Measurements from ENCODE around the gene C16orf90.
"Not testable (repeated sequence)": the region's sequence is repeated elsewhere in the genome, so short reads cannot be mapped to it uniquely, and the experiment has no call there.

The C16orf90 gene

DNA sequence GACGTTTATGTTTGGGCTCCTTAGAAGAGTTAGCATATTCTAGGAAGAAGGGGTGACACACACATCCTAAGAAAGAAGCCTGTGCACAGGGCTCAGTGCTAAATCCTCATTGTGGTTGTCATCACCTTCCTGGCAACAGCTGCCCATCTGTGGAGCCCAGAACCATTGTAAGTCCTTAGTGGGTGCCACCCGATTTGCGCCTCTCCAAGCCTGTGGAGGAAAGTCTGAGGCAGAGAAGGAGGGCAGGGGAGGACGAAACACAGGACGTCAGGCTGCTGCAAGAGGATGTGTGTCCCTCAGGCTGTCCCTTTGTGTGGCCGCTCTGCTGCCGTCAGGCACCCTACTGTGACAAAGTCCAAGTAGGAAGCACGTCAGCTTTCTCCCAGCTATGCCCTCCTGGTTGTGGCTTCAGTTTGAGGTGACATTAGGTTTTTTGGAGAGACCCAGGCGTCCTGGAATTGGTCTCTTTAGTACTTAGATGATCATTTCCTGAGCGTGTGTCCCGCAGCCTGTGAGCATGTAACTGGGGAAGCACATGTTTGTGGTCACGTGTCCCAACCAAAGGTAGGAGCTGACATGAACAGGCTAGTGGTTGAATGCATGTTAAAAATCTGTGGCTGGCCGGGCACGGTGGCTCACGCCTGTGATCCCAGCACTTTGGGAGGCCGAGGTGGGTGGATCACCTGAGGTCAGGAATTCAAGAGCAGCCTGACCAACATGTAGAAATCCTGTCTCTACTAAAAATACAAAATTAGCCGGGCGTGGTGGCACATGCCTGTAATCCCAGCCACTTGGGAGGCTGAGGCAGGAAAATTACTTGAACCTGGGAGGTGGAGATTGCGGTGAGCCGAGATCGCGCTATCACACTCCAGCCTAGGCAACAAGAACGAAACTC is 16.2 kb upstream of the C16orf90 start:
- no peak for DNase-seq (ENCODE audit: low read depth)

DNA sequence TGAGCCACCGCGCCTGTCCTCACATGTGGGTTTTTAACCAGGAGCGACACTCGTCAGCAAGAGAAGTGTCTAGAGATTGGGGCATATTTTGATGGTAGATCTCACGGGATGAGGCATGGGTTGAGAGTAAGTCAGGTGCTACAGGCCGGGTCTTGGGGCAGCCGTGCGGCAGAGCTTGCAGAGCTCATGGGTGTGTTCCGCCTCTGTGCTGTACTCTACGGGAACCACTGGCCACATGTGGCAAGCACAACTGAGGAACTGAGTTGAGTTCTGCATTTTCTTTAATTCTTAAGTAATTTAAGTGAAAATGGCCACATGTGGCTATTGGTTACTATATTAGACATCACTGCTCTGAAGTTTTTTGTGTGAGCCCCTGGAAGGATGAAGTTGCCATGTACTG is 15.1 kb upstream of the C16orf90 start:
- DNase-seq (ENCODE audit: low read depth), result no peak

DNA sequence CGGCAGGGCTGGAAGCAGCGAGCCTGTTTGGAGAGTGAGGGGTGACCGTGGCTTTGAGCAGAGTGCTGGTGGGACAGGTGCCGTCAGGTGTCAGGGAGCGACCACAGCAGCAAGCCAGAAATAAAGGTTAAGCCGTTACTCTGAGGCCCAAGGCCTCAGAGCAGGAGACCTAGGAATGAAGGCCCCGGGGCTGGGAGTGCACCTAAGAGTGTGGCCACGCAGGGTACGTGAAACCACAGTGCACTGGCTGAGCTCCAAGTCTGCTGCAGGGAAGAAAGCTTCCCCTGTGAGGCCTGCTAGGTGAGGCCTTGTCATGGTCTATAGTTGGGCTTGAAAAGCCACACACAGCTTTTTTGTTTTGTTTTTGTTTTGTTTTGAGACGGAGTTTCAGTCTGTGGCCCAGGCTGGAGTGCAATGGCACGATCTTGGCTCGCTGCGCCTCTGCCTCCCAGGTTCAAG is 14.2 kb upstream of the C16orf90 start:
- DNase-seq (ENCODE audit: low read depth), result no peak

DNA sequence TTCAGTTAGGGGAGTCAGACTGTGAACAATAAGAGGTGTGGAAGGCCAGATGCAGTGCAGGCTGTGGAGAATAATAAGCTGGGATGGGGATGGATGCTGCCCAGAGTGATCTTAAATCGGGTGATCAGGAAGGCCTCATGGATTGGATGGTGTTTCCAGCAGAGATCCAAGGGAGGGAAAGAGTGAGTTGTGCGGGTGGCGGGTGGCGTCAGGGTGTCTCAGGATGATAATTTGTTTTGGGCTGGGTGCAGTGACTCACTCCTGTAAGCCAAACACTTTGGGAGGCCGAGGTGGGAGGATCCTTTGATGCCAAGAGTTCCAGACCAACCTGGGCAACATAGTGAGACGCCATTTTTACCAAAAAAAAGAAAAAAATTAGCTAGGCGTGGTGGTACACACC is 13.4 kb upstream of the C16orf90 start:
- DNase-seq (ENCODE audit: low read depth), result no peak

DNA sequence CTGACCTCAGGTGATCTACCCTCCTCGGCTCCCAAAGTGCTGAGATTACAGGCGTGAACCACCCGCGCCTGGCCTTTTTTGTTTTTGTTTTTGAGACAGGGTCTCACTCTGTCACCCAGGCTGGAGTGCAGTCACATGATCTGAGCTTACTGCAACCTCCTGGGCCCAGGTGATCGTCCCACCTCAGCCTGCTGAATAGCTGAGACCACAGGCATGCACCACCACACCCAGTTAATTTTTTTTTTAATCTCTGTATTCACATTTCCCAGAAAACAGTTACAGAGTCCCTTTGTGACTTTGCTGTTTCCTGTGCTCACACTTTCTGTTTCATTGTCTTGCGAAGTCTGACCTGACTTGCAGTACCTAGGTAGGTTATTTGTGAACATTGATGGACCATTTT is 8.2 kb upstream of the C16orf90 start:
- DNase-seq (ENCODE audit: low read depth), result no peak

DNA sequence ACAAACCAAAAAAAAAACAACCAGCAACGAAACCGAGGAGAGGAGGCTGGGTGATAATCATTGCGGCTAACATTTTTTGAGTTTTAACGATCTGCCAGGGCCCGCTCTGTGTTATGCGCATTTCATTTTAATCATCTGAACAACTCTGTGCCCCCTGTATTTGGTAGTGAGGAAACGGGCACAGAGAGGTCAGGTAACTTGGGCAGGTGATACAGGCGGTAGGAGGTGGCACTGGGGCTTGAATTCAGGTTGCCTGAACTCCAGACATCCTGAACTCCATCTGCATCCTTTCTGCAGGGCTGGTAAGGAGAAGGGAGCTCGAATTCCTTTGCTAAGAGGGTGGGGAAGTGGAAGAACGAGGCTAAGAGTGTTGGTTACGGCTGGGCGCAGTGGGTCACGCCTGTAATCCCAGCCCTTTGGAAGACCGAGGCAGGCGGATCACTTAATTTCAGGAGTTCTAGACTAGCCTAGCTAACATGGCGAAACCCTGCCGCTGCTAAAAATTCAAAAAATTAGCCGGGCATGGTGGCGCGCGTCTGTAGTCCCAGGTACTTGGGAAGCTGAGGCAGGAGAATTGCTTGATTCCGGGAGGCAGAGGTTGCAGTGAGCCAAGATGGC is 6.6 kb upstream of the C16orf90 start:
- DNase-seq (ENCODE audit: low read depth), result no peak

DNA sequence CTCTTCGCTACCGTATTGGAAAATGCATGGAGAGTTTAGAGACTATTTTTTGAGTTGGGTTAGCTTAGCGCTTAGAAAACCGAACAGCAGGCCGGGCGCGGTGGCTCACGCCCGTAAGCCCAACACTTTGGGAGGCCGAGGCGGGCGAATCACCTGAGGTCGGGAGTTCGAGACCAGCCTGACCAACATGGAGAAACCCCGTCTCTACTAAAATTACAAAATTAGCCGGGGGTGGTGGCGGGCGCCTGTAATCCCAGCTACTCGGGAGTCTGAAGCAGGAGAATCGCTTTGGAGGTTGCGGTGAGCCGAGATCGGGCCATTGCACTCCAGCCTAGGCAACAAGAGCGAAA is 6.1 kb upstream of the C16orf90 start:
- DNase-seq (ENCODE audit: low read depth), result not testable (repeated sequence)

DNA sequence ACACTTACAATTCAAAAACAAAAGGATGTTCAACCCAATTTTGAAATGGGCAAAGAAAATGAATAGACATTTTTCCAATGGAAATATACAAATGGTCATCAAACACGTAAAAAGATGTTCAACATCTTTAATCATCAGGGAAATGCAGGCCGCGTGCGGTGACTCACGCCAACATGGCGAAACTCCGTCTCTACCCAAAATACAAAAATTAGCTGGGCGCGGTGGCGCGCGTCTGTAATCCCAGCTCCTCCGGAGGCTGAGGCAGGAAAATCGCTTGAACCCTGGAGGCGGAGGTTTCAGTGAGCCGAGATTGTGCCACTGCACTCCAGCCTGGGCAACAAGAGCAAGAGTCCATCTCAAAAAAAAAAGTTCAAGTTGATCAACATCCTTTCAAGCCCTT is 3.7 kb upstream of the C16orf90 start:
- no peak for DNase-seq (ENCODE audit: low read depth)

DNA sequence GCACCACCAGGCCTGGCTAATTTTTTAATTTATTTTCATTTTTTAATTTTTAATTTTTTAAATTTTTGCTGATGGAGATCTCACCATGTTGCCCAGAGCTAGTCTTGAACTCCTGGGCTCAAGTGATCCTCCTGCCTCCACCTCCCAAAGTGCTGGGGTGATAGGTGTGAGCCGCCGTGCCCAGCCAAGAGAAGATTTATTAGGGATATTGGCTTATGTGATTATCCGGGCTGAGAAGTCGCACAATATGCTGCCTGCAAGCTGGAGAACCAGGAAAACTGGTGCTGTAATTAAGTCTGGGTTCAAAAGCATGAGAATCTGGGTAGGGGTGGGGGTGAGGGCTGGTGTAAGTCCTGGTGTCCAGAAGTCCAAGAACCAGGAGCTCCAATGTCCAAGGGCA is 2.5 kb upstream of the C16orf90 start:
- DNase-seq (ENCODE audit: low read depth), result no peak

DNA sequence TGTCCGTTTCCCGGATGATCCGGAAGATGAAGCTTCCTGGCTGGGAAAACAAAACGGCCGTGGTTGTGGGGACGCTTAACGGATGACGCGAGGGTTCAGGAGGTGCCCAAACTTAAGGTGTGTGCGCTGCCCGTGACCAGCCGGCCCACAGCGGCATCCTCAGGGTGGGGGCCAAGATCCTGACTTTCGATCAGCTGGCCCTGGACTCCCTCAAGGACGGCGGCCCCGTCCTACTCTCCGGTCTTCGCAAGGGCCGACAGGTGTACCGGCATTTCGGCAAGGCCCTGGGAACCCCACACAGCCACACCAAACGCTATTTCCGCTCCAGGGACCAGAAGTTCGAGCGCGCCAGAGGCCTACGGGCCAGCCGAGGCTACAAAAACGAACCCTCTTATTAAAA is 1.1 kb upstream of the C16orf90 start:
- no peak for DNase-seq (ENCODE audit: low read depth)

DNA sequence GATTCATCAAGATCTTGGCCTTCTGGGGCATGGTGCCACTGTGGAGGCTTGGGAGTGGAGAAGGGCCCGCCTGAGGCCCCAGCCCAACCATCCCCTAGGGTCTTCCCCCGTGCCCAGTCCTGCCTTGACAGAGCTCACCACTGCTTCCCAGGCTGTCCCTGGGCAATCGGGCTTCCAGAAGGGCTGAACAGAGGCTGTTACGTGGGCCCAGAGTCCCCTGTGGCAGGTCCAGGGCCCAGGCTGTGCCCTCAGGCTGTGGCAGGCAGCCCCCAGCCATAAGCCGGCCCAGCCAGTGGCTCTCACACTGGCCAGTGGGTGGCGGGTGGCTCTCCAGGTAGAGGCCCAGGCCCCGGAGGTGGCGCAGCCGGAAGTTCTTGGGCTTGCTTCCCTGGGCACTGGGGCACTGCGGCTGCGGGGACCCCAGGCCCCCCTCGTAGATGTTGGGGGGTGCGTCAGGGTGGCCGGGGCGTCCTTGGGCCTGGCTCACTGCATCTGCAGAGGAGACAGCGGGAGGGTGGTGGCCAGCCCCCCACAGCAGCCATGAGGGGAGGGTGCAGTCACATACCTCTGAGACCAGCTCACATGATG is 809 bp downstream of the C16orf90 start:
- DNase-seq (ENCODE audit: low read depth), result no peak

DNA sequence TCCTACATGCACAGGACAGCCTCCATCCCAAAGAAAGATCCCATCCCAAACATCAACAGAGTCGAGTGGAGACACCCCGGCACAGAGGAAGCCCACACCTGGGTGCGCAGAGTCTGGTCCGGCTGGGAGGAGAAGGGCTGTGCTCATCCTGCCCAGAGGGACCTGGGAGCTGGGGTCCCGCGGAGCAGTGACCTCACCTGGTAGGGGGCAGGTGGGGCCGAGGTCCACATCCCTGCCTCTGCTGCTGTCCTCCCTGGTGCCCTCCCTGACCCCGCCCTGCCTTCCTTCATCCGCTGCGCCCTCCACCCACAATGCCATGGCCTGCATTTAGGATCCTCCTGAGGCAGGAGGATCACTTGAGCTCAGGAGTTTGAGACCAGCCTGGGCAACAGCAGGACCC is 2.9 kb downstream of the C16orf90 start:
- no peak for DNase-seq (ENCODE audit: low read depth)

DNA sequence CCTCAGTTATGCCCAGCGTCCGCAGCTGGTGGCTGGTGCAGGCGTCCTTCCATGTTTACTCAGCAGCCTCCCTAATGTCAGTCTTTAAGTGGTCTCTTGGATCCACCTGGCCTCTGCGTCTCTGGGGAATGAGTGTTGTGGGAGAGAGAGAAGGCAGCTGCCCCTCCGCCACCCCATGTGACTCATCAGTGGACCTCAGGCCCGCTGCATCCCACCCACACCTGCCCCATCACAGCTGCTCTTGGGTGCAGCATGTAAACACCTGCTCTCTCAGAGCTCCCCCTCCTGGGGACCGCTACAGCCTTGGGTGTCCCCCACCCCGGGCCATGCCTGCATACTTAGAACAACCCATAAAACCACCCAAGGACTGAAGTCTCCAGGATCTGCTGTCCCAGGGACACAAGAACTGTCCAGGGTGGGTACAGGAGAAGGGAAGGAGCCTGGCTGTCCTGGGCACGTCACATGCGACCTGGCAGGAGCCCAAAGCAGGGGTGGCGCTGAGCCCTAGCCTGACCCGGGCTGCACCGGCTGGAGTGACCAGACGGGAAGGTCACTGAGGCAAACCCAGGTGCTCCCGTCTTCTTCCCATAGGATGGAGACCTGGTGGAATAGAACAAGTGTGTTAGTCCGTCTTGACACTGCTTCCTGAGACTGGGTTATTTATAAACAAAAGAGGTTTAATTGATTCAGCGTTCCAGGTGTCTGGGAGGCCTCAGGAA is 4.2 kb downstream of the C16orf90 start:
- DNase-seq (ENCODE audit: low read depth), result no peak

DNA sequence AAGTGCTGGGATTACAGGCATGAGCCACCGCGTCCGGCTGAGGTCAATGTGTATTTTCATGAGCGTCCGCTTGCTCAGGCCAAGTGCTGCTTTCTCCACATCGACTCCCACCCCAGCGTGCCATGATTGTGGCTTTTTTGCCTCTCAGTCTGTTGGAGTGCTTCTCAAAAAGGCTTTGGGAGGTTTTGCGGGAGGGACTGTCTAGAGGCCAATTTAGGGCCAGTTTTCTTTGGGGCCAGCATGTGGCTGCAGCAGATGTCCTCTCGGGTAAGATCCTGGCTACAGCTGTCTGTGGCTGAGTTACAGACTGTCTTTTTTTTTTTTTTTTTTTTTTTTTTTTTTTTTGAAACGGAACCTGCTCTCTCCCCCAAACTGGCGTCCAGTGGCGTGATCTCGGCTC is 6.5 kb downstream of the C16orf90 start:
- no peak for DNase-seq (ENCODE audit: low read depth)

DNA sequence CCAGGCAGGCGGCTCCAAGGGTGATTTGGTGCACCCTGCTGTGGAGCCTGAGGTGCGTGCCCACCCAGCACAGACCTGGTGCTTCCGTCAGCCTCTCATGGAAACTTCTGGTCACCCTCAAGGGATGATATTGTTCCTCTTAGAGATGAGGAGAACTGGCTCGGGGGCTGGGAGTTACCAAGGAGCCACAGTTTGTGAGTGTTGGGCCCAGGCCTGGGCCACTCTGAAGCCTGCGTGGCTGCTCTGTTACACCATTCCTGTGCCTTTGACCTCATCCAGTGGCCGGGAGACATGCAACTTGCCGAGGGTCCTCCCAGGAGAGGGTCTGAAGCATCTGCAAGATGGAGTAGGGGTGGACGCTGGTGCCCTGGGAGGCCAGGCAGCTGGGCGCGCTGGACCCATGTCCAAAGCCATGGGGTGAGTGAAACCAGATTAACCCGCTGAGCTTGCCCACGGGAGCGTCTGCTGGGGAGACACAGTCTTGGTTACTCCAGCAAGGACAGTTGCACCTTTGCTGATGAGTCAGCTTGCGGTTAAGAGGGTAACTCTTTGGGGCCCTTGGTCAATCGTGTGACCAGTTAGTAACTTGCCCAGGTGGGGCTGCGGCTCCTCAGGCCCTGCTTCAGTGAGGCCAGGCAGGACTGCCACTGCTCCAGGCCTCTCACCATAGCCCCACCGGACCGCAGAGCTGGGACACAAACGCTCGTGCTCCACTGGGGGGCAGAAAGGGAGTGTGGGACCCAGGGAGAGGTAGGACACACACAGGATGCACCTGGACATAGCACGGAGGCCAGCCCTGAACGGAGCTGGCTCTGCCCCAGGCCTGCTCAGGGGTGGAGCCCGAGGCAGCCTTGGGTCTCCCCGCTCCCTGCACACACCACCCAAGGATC is 7.5 kb downstream of the C16orf90 start:
- no peak for DNase-seq (ENCODE audit: low read depth)

DNA sequence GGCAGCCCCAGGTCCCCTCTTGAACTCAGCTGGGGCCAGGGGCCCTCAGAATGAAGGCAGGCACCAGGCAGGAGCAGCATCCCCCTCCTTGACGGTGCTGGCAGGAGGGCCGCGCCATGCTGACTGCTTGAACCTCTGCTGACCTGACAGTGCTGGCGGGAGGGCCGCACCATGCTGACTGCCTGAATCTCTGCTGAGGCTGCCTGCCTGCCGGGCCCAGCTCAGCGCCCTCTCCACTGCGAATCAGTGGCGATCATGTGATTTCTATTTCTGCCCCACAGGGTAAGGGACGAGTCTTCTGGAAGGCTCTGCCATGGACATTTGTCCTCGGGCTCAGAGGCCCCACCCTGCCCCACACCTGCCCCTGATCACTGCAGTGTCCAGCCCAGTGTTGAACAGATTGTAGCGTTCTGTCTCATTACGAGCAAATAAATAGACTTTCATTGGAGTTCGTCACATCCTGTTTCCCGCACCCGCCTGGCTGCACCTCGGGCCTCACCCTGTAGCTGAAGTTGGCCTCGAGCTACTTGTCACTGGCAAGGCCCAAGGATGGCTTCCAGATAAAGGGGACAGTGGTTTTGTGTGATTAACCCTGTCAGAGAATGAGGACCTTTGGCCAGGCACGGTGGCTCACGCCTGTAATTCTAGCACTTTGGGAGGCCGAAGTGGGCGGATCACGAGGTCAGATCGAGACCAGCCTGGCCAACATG is 8.6 kb downstream of the C16orf90 start:
- no peak for DNase-seq (ENCODE audit: low read depth)

DNA sequence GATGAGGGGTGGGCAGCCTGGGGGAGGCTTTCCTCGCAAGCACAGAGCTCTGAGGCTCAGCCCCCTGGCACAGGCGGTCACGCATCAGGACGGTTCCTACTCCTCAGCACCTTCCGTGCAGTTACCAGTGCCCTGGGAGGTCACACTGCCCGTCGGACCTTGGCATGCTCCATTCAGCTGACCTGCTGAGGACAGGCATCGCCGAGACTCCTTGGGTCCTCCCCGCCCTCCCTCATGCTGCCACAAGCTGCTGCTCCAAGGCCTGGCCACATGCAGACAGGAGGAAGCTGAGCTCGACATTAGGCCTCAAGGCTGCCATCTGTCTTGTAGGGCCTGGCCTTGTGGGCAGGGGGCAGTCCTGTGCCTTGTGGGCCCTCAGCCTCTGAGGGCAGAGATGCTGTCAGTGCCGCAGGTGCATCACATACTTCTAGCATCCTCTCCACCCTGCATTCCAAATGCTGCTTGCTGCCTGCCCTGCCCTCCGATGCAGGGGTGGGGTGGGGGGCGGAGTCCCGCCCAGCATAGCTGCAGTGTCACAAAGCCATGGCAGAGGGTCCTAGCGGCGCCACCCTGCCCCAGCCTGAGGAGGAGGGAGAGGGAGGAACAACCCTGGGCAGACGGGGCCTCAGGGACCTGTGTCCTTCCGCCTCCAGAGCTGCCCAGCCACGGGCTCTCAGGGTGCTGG is 9.3 kb downstream of the C16orf90 start:
- DNase-seq (ENCODE audit: low read depth), result no peak

DNA sequence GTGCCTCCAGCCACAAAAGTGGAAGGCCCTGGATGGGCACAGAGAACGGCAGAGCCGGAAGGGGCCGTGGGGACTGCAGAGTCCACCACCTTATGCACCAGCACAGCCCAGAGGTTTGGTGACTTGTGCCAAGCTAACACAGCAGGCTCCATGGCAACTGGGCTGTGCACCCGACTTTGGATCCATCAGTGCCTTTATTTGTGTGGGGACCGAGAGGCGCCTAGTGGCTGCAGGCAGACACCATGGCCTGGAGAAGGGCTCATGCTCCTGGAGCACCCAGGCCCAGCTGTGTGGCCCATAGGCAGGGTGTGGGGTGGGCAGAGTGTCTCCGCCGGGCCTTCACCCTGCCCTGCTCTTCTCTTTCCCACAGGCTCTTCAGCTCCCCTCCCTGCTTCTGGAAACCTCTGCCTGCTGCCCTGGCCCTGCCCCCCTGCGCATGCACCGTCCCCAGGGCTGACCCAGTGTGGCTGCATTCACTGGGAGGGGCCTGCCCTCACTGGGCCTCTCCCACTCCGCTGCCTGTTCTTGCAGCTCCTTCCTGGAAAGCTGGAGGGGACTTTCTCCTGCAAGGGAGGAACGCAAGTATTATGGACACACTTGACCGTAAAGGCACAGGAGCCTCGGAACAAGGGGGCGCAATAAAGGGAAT is 10.1 kb downstream of the C16orf90 start:
- no peak for DNase-seq (ENCODE audit: low read depth)

DNA sequence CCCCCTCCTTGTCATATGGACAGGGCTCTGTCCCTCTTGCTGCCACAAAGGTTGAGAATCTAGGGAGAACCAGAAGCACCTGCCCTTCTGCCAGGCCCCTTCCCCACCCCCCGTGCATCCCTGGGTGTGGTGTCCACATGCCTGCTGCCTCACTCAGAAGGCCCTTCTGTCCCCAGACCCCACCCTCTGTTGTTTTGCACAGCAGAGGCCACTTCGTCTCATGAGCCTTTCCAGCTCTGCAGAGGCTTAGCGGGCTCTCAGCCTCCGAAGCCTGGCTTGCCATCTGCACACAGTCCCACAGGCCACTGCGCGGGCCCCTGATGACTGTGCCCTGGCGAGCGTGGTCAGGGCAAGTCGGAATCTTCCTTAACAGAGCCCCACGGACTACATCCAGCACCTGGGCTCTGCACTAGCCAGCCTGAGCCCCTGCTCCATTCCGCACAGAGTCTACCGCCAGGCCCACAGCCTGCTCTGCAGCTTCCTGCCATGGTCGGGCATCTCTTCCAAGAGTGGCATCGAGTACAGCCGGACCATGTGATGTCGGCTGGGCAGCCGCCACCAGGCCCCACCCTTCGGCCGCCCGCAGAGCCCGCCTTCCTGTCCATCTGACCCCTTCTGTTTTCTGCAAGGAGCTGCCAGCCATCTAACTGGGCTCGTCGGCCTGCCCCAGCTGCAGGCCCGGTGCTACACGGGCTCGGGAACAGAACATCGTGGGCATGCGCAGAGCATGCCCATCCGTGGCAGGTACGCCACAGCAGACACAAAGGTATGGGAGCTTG is 10.8 kb downstream of the C16orf90 start:
- no peak for DNase-seq (ENCODE audit: low read depth)

Data from EH (cell line).